DND-41 (cell line): Measurements from ENCODE around the gene WDR43.

ENCODE experiments used
- ATAC-seq: fragments of 200-7000 bp; cut with Tn5 transposase; 3 replicates; pipeline ENCODE4 v1.9.1; 2021; ENCODE audit warnings: low read depth; ENCODE audit not compliant: insufficient read depth
- DNase-seq: peaks from one replicate; pipeline ENCODE4 v3.0.0-alpha.2; 2020
- H2AFZ ChIP-seq: 2 replicates; pipeline ENCODE4 v1.6.0; 2012; ENCODE audit warnings: low read depth, low read length
- H3K27ac ChIP-seq: 2 replicates; pipeline ENCODE4 v1.5.1; 2012; ENCODE audit warnings: low read length, inconsistent platforms
- H3K27me3 ChIP-seq: fragments of 200-600 bp; sonication (generic); 2 replicates; pipeline ENCODE4 v1.6.0; 2012; ENCODE audit warnings: low read length, mild to moderate bottlenecking, inconsistent platforms; ENCODE audit not compliant: insufficient read depth, poor library complexity
- H3K36me3 ChIP-seq: 2 replicates; pipeline ENCODE4 v1.5.1; 2012; ENCODE audit warnings: low read length, inconsistent platforms; ENCODE audit not compliant: insufficient read depth
- H3K4me1 ChIP-seq: 2 replicates; pipeline ENCODE4 v1.5.1; 2012; ENCODE audit warnings: mild to moderate bottlenecking, low read length; ENCODE audit not compliant: insufficient read depth
- H3K4me2 ChIP-seq: 2 replicates; pipeline ENCODE4 v1.6.0; 2012; ENCODE audit warnings: mild to moderate bottlenecking, moderate library complexity, low read length, inconsistent platforms; ENCODE audit not compliant: insufficient read depth
- H3K4me3 ChIP-seq, 2 experiments: fragments of 200-600 bp in 1 of 2; shearing (Covaris generic) in 1 of 2; 2 replicates each; pipeline ENCODE4 v1.5.1; 2012 to 2016; ENCODE audit warnings: inconsistent platforms in 2 of 2, low read length in 2 of 2, mild to moderate bottlenecking in 2 of 2, low read depth in 1 of 2, moderate library complexity in 1 of 2
- H3K79me2 ChIP-seq: 2 replicates; pipeline ENCODE4 v1.6.0; 2012; ENCODE audit warnings: low read length, inconsistent platforms; ENCODE audit not compliant: insufficient read depth
- H3K9ac ChIP-seq: 2 replicates; pipeline ENCODE4 v1.6.0; 2012; ENCODE audit warnings: low read depth, mild to moderate bottlenecking, inconsistent platforms, low read length, moderate library complexity
- H3K9me3 ChIP-seq: 2 replicates; pipeline ENCODE4 v1.5.1; 2012; ENCODE audit warnings: low read length, moderate library complexity, mild to moderate bottlenecking, inconsistent platforms; ENCODE audit not compliant: insufficient read depth, severe bottlenecking
- H4K20me1 ChIP-seq: 2 replicates; pipeline ENCODE4 v1.6.0; 2012; ENCODE audit warnings: low read length; ENCODE audit not compliant: insufficient read depth
- EZH2 ChIP-seq: IDR thresholded peaks from 3 replicates; pipeline ENCODE4 v1.6.1; 2012; ENCODE audit warnings: borderline replicate concordance, low read depth, mild to moderate bottlenecking, moderate library complexity, low read length, inconsistent platforms; ENCODE audit not compliant: severe bottlenecking
- TF ChIP-seq, protein P1 (sequence below): IDR thresholded peaks from 2 replicates; pipeline ENCODE4 v1.5.1; 2012; ENCODE audit warnings: borderline replicate concordance, low read length, moderate library complexity, mild to moderate bottlenecking; ENCODE audit not compliant: poor library complexity, severe bottlenecking; ENCODE audit errors: extremely low read depth

Gene WDR43

GRCh38 chr2:28979576-28980366, 85.3 kb downstream of the WDR43 start:
- DNase-seq (no peak), ATAC-seq (no peak)
- no peak for TF ChIP-seq EZH2
- TF ChIP-seq, protein P1, sequence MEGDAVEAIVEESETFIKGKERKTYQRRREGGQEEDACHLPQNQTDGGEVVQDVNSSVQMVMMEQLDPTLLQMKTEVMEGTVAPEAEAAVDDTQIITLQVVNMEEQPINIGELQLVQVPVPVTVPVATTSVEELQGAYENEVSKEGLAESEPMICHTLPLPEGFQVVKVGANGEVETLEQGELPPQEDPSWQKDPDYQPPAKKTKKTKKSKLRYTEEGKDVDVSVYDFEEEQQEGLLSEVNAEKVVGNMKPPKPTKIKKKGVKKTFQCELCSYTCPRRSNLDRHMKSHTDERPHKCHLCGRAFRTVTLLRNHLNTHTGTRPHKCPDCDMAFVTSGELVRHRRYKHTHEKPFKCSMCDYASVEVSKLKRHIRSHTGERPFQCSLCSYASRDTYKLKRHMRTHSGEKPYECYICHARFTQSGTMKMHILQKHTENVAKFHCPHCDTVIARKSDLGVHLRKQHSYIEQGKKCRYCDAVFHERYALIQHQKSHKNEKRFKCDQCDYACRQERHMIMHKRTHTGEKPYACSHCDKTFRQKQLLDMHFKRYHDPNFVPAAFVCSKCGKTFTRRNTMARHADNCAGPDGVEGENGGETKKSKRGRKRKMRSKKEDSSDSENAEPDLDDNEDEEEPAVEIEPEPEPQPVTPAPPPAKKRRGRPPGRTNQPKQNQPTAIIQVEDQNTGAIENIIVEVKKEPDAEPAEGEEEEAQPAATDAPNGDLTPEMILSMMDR = no peak
- no peaks in the 10 kb centered on the region for H3K27me3 ChIP-seq
- H3K9ac ChIP-seq = no peak overlapping the region
- H3K79me2 ChIP-seq = no peaks in the 10 kb centered on the region
- H3K4me3 ChIP-seq = no peak overlapping the region
- H3K4me2 ChIP-seq = no peak overlapping the region
- H2AFZ ChIP-seq = no peak overlapping the region
- no peaks in the 10 kb centered on the region for H3K9me3 ChIP-seq
- H3K27ac ChIP-seq = no peak overlapping the region
- H3K4me1 ChIP-seq = no peaks in the 10 kb centered on the region
- H3K36me3 ChIP-seq = no peaks in the 10 kb centered on the region
- no peaks in the 10 kb centered on the region for H4K20me1 ChIP-seq

DNA sequence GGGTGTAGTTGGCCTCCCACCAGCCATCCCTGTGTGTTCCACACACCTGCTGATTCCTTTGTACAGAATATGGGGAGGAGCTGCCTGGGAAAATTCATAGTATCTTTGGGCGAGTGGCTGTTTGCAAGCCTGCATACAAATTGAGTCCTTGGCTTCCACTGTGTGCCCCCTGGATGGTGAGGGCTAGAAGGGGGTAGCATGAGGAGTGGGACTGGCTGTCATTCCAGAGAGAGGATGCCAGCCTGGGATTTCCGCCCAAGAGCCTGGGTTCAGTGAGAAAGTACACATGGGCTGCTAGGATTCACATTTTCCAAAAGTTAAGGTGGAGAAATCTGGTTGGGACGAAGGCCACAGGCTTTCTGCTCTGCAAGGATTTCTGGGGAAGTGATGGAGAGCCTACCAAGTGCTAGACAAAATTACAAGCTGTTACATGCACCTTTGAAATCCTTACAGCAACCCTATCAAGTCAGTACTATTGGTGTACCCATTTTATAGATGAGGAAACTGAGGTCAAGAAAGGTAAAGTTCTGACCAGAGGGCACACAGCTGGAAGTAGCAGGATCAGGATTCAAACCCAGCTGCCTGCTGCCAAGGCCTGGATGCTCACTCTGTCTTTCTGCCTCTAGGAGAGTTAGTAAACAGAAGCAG, 86.0 kb downstream of the WDR43 start:
- H3K4me3 ChIP-seq = no peak overlapping the region
- H3K4me2 ChIP-seq = no peak overlapping the region
- ATAC-seq = no peak
- no peaks in the 10 kb centered on the region for H3K27me3 ChIP-seq
- H3K9ac ChIP-seq = no peak overlapping the region
- no peaks in the 10 kb centered on the region for H4K20me1 ChIP-seq
- no peak overlapping the region for H2AFZ ChIP-seq
- DNase-seq = no peak
- TF ChIP-seq, protein P1 = no peak
- TF ChIP-seq EZH2 = no peak
- no peaks in the 10 kb centered on the region for H3K9me3 ChIP-seq
- no peak overlapping the region for H3K27ac ChIP-seq
- no peaks in the 10 kb centered on the region for H3K4me1 ChIP-seq
- H3K36me3 ChIP-seq = no peaks in the 10 kb centered on the region
- H3K79me2 ChIP-seq = no peaks in the 10 kb centered on the region

DNA sequence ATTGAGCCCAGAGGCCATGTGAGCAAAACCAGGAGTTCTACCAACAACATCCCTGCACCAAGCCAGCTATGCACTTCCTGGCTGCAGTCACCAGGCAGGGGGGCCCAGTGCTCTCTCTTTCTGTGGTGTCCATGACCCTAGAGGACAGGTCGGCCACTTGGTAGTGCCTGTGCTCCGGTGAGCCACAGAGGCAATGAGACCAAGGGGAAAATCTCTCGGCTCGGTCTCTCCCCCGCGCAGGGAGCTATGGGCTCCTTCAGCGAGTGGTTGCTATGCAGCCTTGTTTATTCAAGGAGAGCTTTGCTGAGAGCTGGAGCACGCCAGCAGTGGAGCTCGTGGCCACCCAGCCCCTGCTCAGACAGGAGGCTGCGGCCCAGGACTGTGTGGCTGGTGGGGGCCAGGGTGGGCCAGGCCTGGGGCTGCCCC, 86.6 kb downstream of the WDR43 start, which contains the start of gene TOGARAM2:
TSS of gene TOGARAM2 (plus strand) at position 283 of the 426 bp plus-strand sequence. CDS start 13,537 bp downstream, outside the sequence.
- Histone ChIP-seq H3K36me3 (no peaks in the 10 kb centered on the region), H3K9me3 (no peaks in the 10 kb centered on the region), H3K9ac (no peak within 1 kb of the TSS), H3K4me1 (no peaks in the 10 kb centered on the region), H3K27ac (no peak within 1 kb of the TSS), H2AFZ (no peak within 1 kb of the TSS), H3K79me2 (no peaks in the 10 kb centered on the region), H3K27me3 (no peaks in the 10 kb centered on the region), H3K4me2 (no peak within 1 kb of the TSS), H3K4me3 (no peak within 1 kb of the TSS), H4K20me1 (no peaks in the 10 kb centered on the region)
- TF ChIP-seq, protein P1 = no peak
- no peak for TF ChIP-seq EZH2
- DNase-seq (no peak), ATAC-seq (no peak)
